Lower lobe of right lung (tissue), 2 donors: ENCODE data around the gene HEXA. TPM values are rescaled to one million over a fixed set of nuclear protein-coding genes. Genes with fewer than 3 reads are reported as not detected.
"Not testable (repeated sequence)": the region's sequence is repeated elsewhere in the genome, so short reads cannot be mapped to it uniquely, and the experiment has no call there.

Experiments used
- ATAC-seq, 2 donors: fragments of 200-7000 bp; cut with Tn5 transposase; one replicate each; pipeline ENCODE4 v1.9.1; 2020 to 2022; ENCODE audit warnings: mild to moderate bottlenecking in 2 of 2, moderate library complexity in 2 of 2
- DNase-seq: peaks from one replicate; pipeline ENCODE4 v3.0.0-alpha.2; 2020
- H3K27ac ChIP-seq: fragments of 200-600 bp; one replicate; pipeline ENCODE4 v1.8.0; 2022
- H3K27me3 ChIP-seq: fragments of 200-600 bp; one replicate; pipeline ENCODE4 v1.8.0; 2022; ENCODE audit warnings: low read depth
- H3K36me3 ChIP-seq: fragments of 200-600 bp; one replicate; pipeline ENCODE4 v1.8.0; 2022; ENCODE audit warnings: mild to moderate bottlenecking
- H3K4me1 ChIP-seq: fragments of 200-600 bp; one replicate; pipeline ENCODE4 v1.8.0; 2022
- H3K4me3 ChIP-seq: fragments of 200-600 bp; one replicate; pipeline ENCODE4 v1.8.0; 2022; ENCODE audit warnings: mild to moderate bottlenecking
- H3K9me3 ChIP-seq: fragments of 200-600 bp; one replicate; pipeline ENCODE4 v1.8.0; 2022
- CTCF ChIP-seq: fragments of 200-600 bp; IDR thresholded peaks from one replicate; pipeline ENCODE4 v1.8.0; 2022; ENCODE audit warnings: antibody characterized with exemption, mild to moderate bottlenecking
- intact Hi-C: fragments of 100-400 bp; cut with DNase I; formaldehyde crosslinking; loops from one replicate; pipeline ENCODE4 v1.11.0; 2022
- total RNA-seq: library from RNA; stranded (reverse); fragmentation: NEBNext Ultra II Directional; extraction: Animal tissue kit (Norgen Biotek cat#: 25700); gene quantifications from one replicate; pipeline ENCODE4 v1.2.1, GENCODE V29; 2021
- donor health status: DM: no; HTN: yes; CAD: no; lungs with severe emphysema.

Gene HEXA
- total RNA-seq, 1 donor from 2014 or later = 219 TPM

GRCh38 chr15:72398648-72399047 lies 22.8 kb upstream of the HEXA start:
- no peaks in the 10 kb centered on the region for H3K4me1 ChIP-seq
- no peaks in the 10 kb centered on the region for H3K36me3 ChIP-seq
- ATAC-seq = no peak
- DNase-seq = no peak
- H3K4me3 ChIP-seq = no peak overlapping the region
- H3K27me3 ChIP-seq = no peaks in the 10 kb centered on the region
- no peak for TF ChIP-seq CTCF
- no peaks in the 10 kb centered on the region for H3K9me3 ChIP-seq
- intact Hi-C loops = no loop called here
- H3K27ac ChIP-seq = no peak overlapping the region

GRCh38 chr15:72397796-72398588 lies 22.2 kb upstream of the HEXA start, which contains the start of gene TMEM202:
TMEM202 (plus strand) TSS chr15:72398305; CDS start chr15:72398327, 22 bp downstream.
- intact Hi-C loops = no loop called here
- Histone ChIP-seq H3K27ac (no peak within 1 kb of the TSS), H3K4me3 (no peak within 1 kb of the TSS), H3K9me3 (no peaks in the 10 kb centered on the region), H3K36me3 (no peaks in the 10 kb centered on the region), H3K27me3 (no peaks in the 10 kb centered on the region), H3K4me1 (no peaks in the 10 kb centered on the region)
- DNase-seq (no peak), ATAC-seq (no peak)
- TF ChIP-seq CTCF = no peak

- ATAC-seq, H3K27me3 ChIP-seq, H3K4me3 ChIP-seq, intact Hi-C loops, H3K27ac ChIP-seq, H3K36me3 ChIP-seq, H3K4me1 ChIP-seq, DNase-seq, H3K9me3 ChIP-seq: not testable (repeated sequence)
Observed at GRCh38 chr15:72396331-72396730, 20.5 kb upstream of the HEXA start.

GRCh38 chr15:72389231-72389630 lies 13.4 kb upstream of the HEXA start:
- DNase-seq (no peak), ATAC-seq (no peak)
- no peaks in the 10 kb centered on the region for H3K36me3 ChIP-seq
- intact Hi-C loops = no loop called here
- H3K4me3 ChIP-seq = no peak overlapping the region
- no peaks in the 10 kb centered on the region for H3K4me1 ChIP-seq
- H3K27me3 ChIP-seq = no peaks in the 10 kb centered on the region
- no peak for TF ChIP-seq CTCF
- H3K9me3 ChIP-seq = no peaks in the 10 kb centered on the region
- H3K27ac ChIP-seq = no peak overlapping the region

GRCh38 chr15:72387741-72388140 lies 11.9 kb upstream of the HEXA start:
- no peak for DNase-seq
- no peaks in the 10 kb centered on the region for H3K9me3 ChIP-seq
- intact Hi-C loops = no loop called here
- no peaks in the 10 kb centered on the region for H3K4me1 ChIP-seq
- no peak overlapping the region for H3K27ac ChIP-seq
- ATAC-seq = no peak
- no peak for TF ChIP-seq CTCF
- no peaks in the 10 kb centered on the region for H3K27me3 ChIP-seq
- no peaks in the 10 kb centered on the region for H3K36me3 ChIP-seq
- H3K4me3 ChIP-seq = no peak overlapping the region

GRCh38 chr15:72382146-72382545 lies 6.3 kb upstream of the HEXA start:
- intact Hi-C loops = no loop called here
- H3K36me3 ChIP-seq = no peaks in the 10 kb centered on the region
- no peaks in the 10 kb centered on the region for H3K9me3 ChIP-seq
- no peak overlapping the region for H3K27ac ChIP-seq
- peak; percentile 11 for TF ChIP-seq CTCF
- H3K27me3 ChIP-seq = no peaks in the 10 kb centered on the region
- no peak for DNase-seq
- peaks cover 1% of the 10 kb centered on the region for H3K4me1 ChIP-seq
- no peak for ATAC-seq
- H3K4me3 ChIP-seq = no peak overlapping the region
